ENCODE data around the gene NT5DC3.

Gene NT5DC3

DNA sequence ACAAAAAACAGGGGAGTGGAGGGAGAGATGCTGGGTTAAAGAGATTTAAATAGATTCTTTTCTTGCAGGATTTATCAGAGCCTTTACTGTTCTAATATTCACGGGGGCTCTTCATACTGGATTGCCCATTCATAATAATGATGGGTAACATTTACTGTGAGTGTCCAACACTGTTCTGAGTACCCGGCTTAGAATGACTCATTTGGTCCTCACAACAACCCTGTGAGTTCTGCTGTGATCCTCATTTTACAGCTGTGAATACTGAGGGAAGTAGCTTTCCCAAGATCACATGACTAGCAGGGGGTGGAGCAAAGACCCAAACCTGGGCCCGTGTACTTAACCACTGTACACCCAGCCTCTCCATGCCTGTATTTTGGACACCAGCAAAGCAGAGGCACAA is 113.4 kb downstream of the NT5DC3 start:
- no peaks in the 10 kb centered on the region for H3K36me3 ChIP-seq (ENCODE audit: insufficient read depth, low read length)

DNA sequence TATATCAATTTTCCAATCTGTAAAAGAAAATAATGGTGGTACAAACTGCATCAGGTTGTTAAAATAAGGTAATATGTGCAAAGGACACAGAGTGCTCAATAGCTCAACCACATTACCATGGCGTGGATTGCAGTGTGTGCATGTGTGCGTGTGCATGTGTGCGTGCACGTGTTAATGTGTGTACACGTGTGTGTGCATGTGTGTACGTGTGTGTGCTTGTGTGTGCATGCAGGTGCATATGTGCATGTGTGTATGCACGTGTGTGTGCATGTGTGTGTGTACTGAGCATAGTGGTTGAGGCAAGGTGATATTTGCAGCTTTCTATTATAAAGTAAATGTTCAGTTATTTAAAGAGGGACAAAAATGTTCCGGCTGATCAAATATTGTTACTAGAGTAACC is 115.6 kb downstream of the NT5DC3 start:
- H3K4me3 ChIP-seq (ENCODE audit: low read depth, low read length, poor library complexity, severe bottlenecking): no peak overlapping the region
- H3K79me2 ChIP-seq (ENCODE audit: insufficient read depth, low read length): no peaks in the 10 kb centered on the region
- no peak overlapping the region for H2AFZ ChIP-seq (ENCODE audit: low read length)
- no peaks in the 10 kb centered on the region for H3K9me3 ChIP-seq (ENCODE audit: low read length)
- no peak overlapping the region for H3K9ac ChIP-seq (ENCODE audit: low read length)
- no peaks in the 10 kb centered on the region for H3F3A ChIP-seq (ENCODE audit: insufficient read depth, low read length)
- no peaks in the 10 kb centered on the region for H3K9me2 ChIP-seq (ENCODE audit: low read depth, low read length)
- H3K27me3 ChIP-seq (ENCODE audit: insufficient read depth, low read length): no peaks in the 10 kb centered on the region
- no peak for TF ChIP-seq EZH2 (IDR thresholded peaks at IDR 0.05; ENCODE audit: borderline replicate concordance, low read length)
- TF ChIP-seq, protein P1, sequence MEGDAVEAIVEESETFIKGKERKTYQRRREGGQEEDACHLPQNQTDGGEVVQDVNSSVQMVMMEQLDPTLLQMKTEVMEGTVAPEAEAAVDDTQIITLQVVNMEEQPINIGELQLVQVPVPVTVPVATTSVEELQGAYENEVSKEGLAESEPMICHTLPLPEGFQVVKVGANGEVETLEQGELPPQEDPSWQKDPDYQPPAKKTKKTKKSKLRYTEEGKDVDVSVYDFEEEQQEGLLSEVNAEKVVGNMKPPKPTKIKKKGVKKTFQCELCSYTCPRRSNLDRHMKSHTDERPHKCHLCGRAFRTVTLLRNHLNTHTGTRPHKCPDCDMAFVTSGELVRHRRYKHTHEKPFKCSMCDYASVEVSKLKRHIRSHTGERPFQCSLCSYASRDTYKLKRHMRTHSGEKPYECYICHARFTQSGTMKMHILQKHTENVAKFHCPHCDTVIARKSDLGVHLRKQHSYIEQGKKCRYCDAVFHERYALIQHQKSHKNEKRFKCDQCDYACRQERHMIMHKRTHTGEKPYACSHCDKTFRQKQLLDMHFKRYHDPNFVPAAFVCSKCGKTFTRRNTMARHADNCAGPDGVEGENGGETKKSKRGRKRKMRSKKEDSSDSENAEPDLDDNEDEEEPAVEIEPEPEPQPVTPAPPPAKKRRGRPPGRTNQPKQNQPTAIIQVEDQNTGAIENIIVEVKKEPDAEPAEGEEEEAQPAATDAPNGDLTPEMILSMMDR (IDR thresholded peaks at IDR 0.05; ENCODE audit: low read length): no peak
- H3K27ac ChIP-seq (ENCODE audit: low read depth, low read length, poor library complexity, severe bottlenecking): no peak overlapping the region
- no peaks in the 10 kb centered on the region for H4K20me1 ChIP-seq (ENCODE audit: insufficient read depth, low read length)
- no peak overlapping the region for H3K4me2 ChIP-seq (ENCODE audit: low read length)
- no peaks in the 10 kb centered on the region for H3K36me3 ChIP-seq (ENCODE audit: insufficient read depth, low read length)
- H3K4me1 ChIP-seq (ENCODE audit: insufficient read depth, low read length, severe bottlenecking): no peaks in the 10 kb centered on the region

More for the DNA sequence above, 113.4 kb downstream of the NT5DC3 start:
- no peaks in the 10 kb centered on the region for H3K9me3 ChIP-seq (ENCODE audit: low read length)
- H3K9ac ChIP-seq (ENCODE audit: low read length): no peak overlapping the region
- no peaks in the 10 kb centered on the region for H3K4me1 ChIP-seq (ENCODE audit: insufficient read depth, low read length, severe bottlenecking)
- H2AFZ ChIP-seq (ENCODE audit: low read length): no peak overlapping the region
- H3F3A ChIP-seq (ENCODE audit: insufficient read depth, low read length): no peaks in the 10 kb centered on the region
- no peak overlapping the region for H3K27ac ChIP-seq (ENCODE audit: low read depth, low read length, poor library complexity, severe bottlenecking)
- no peaks in the 10 kb centered on the region for H3K9me2 ChIP-seq (ENCODE audit: low read depth, low read length)
- no peak overlapping the region for H3K4me2 ChIP-seq (ENCODE audit: low read length)
- no peaks in the 10 kb centered on the region for H4K20me1 ChIP-seq (ENCODE audit: insufficient read depth, low read length)
- no peak for TF ChIP-seq EZH2 (IDR thresholded peaks at IDR 0.05; ENCODE audit: borderline replicate concordance, low read length)
- TF ChIP-seq, protein P1 (IDR thresholded peaks at IDR 0.05; ENCODE audit: low read length): no peak
- H3K27me3 ChIP-seq (ENCODE audit: insufficient read depth, low read length): no peaks in the 10 kb centered on the region
- no peaks in the 10 kb centered on the region for H3K79me2 ChIP-seq (ENCODE audit: insufficient read depth, low read length)
- H3K4me3 ChIP-seq (ENCODE audit: low read depth, low read length, poor library complexity, severe bottlenecking): no peak overlapping the region

All from OCI-LY1 (cell line).